PFSK-1 (cell line): Measurements from ENCODE around the gene CCSER1.

Source experiments
- FOXP2 ChIP-seq: optimal IDR thresholded peaks from 2 replicates; pipeline ENCODE3; 2011; ENCODE audit warnings: borderline replicate concordance, control low read depth, inconsistent platforms; ENCODE audit not compliant: insufficient read depth; ENCODE audit errors: extremely low read length, extremely low read depth
- POLR2AphosphoS5 ChIP-seq: IDR thresholded peaks from 2 replicates; pipeline ENCODE4 v1.6.1; 2012; ENCODE audit warnings: low read depth, mild to moderate bottlenecking, control low read depth, low read length, moderate library complexity
- REST ChIP-seq, 2 experiments: IDR thresholded peaks; 2 replicates each; pipeline versions ENCODE4 v1.6.1 to v1.8.0; 2011 to 2012; ENCODE audit warnings: low read depth in 2 of 2, low read length in 2 of 2, control low read depth in 1 of 2, inconsistent platforms in 1 of 2, mild to moderate bottlenecking in 1 of 2, moderate library complexity in 1 of 2; ENCODE audit not compliant: insufficient read depth in 1 of 2
- SIN3A ChIP-seq: IDR thresholded peaks from 2 replicates; pipeline ENCODE4 v1.6.1; 2012; ENCODE audit warnings: mild to moderate bottlenecking, low read length, moderate library complexity, borderline replicate concordance; ENCODE audit not compliant: insufficient read depth
- TAF1 ChIP-seq: IDR thresholded peaks from 2 replicates; pipeline ENCODE4 v1.6.1; 2012; ENCODE audit warnings: low read length, control low read depth, borderline replicate concordance; ENCODE audit not compliant: insufficient read depth

CCSER1 gene

GRCh38 chr4:90160044-90160443 is 32.9 kb downstream of the CCSER1 start:
- TF ChIP-seq TAF1 (no peak), SIN3A (no peak)

GRCh38 chr4:90162566-90162965 is 35.4 kb downstream of the CCSER1 start:
- TF ChIP-seq POLR2AphosphoS5 = no peak
- no peak for TF ChIP-seq TAF1
- TF ChIP-seq REST (IDR thresholded peaks at IDR 0.05; ENCODE audit: insufficient read depth in 1 of 2, low read depth in 2 of 2, low read length in 2 of 2) = no peak
- TF ChIP-seq SIN3A = no peak
- no peak for TF ChIP-seq FOXP2

GRCh38 chr4:90163872-90164271 is 36.7 kb downstream of the CCSER1 start:
- TF ChIP-seq SIN3A (no peak), TAF1 (no peak), FOXP2 (no peak), POLR2AphosphoS5 (no peak), REST (IDR thresholded peaks at IDR 0.05; ENCODE audit: insufficient read depth in 1 of 2, low read depth in 2 of 2, low read length in 2 of 2) (no peak)

GRCh38 chr4:90165883-90166282 is 38.7 kb downstream of the CCSER1 start:
- TF ChIP-seq TAF1 = no peak
- no peak for TF ChIP-seq REST (IDR thresholded peaks at IDR 0.05; ENCODE audit: insufficient read depth in 1 of 2, low read depth in 2 of 2, low read length in 2 of 2)
- no peak for TF ChIP-seq FOXP2
- no peak for TF ChIP-seq POLR2AphosphoS5
- TF ChIP-seq SIN3A = no peak

- TF ChIP-seq REST (IDR thresholded peaks at IDR 0.05; ENCODE audit: insufficient read depth in 1 of 2, low read depth in 2 of 2, low read length in 2 of 2) (no peak), SIN3A (no peak), FOXP2 (no peak), TAF1 (no peak)
Measured at GRCh38 chr4:90171491-90171890, 44.3 kb downstream of the CCSER1 start.

GRCh38 chr4:90174621-90175023 is 47.4 kb downstream of the CCSER1 start:
- TF ChIP-seq REST (IDR thresholded peaks at IDR 0.05; ENCODE audit: insufficient read depth in 1 of 2, low read depth in 2 of 2, low read length in 2 of 2) (no peak), TAF1 (no peak), SIN3A (no peak), POLR2AphosphoS5 (no peak), FOXP2 (no peak)
